Measurements from ENCODE around the gene PTCD2.
"Not testable (repeated sequence)": the region's sequence is repeated elsewhere in the genome, so short reads cannot be mapped to it uniquely, and the experiment has no call there.

The PTCD2 gene

DNA sequence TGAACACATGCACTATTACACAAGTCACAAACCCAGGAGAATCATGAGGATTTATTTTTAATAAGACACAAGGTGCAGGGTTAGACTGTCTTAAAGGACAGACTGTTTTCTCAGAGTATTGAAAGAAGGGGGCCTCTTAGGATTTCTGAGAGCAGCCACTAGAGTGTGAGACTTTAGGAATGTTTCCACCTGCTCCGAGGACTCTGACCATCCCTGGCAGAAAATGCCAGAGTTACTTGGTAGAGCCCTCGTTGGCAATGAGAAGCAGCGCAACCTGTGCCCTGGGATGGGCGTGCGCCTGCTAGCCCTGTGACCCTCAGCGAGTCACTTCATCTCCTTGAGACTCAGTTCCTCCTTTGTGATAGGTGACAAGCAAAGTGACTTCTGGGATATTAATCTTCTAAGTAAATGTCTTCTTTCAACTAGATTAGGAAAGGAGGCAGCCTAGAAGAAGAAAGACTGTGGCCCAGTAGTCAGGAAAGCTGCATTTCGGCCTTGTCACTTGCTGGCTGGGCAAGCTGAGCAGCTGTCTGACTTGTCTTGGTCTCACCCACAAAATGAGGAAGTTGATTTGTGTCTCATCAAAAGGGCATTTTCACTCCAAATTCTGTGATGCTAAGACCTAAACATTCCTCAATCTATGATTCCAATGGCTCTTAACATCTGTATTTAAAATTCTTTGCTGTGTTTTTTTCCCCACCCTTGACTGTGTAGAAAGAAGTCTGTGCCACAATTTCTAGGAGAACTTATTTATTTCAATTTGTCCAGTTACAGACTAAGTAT lies 60.5 kb downstream of the PTCD2 start:
- no peak for DNase-seq (ENCODE audit: low spot score)

DNA sequence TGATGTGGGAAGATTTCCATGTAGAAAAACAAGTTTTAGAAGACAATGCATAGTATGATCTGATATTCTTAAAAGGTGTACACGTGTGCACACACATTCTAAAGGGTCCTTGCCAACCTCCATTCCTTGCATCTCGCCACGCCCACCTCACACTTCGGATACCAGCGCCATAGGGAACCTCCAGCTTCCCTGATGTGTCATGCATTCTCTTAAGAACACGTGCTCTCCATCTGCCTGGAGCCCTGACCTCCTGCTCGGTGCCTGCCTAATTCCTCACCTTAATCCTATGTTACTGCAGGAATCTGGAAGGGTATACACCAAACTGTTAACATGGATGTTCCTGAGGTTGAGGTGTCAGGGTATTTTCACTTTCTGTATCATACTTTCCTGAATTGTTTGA lies 63.1 kb downstream of the PTCD2 start:
- DNase-seq (ENCODE audit: low spot score), result no peak

DNA sequence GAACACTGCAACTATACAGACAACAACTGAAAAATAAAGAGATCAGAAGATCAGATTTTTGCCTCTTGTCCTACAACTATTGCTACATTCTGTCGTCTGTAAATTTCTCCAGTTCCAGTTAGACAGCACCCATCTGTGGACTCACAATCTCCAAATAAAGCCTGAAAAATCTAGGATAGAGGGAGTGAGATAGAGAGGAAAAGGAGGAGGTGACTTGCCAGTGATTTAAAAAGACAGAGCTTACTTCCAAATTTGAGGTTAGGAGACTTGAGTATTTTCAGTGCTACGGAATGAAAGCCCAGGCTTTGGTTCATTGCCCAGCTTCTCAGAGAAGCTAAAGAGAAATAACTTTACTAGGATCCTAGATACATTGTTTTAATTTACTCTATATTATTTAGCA lies 63.6 kb downstream of the PTCD2 start:
- DNase-seq (ENCODE audit: low spot score), result no peak

DNA sequence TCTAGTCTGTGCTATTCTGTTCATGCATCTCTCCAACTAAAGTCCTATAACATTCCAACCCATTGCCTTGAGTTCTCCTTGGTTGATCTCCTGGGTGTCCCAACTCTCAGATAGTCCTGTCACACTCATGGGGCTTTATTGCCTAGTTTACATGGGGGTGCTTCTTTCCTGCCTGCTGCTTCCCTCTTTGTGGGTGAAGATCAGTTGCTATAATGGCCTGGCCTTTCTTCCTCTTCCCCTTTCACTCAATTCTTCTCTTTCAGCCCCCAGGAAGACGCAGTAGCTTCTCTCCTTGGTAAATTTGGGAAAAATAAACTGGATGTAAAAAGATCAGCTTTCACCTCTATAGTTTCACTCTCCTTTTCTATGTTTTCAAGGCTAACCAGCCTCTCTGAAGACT lies 66.5 kb downstream of the PTCD2 start:
- no peak for DNase-seq (ENCODE audit: low spot score)

DNA sequence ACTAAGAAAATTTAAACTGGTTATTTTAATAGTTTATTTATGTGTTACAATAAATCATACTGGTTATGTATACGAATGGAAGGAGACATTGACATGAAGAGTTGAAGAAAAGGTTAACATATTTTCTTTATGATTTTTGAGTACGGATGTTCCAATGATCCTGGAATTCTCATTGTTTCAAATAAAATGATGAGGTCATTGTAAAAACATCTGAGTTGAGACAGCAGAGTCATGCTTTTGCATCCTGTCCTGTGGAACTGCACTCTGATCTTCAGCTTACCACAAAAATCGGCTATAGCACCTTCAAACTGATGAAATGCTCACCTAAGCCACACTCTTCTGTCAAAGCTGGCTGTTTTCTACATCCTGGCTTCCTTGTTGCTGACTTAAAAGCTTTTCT lies 67.8 kb downstream of the PTCD2 start:
- no peak for DNase-seq (ENCODE audit: low spot score)

DNA sequence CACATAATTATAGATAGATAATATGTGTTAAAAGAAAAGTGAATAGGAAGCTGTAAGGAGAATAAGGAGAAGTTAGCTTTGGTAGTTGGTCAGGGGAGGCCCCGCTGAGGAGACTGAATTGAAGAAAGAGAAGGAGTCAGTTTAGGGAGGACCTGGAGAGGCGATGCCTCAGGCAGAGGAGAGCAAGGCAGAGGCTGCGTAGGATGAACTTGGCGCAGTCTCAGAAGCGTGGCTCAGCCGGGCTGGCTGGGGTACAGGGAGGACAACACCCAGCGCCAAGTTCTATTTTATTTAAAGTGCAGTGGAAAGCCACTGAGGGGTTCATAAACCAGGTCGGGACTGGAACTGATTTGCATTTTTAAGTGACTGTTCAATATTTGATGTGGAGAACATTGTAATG lies 68.5 kb downstream of the PTCD2 start:
- DNase-seq (ENCODE audit: low spot score), result no peak

DNA sequence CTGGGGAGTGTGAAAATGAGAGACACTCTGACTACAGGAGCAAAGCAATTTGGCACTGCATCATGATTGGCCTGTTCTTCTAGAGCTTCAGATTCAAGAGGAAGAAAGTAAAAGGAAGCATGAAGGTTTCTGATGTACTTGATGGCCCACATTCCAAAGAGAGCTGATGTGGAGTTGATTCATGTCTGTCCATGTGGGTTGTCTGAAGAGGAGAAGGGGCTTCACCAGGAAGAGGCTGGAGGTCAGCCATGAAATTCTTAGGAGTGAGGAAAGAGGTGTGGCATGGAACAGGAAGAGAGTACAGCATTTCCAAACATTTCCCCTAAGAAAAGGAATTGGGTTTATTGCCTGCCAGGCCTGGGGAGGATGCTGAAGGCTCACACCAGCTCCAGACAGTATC lies 70.7 kb downstream of the PTCD2 start:
- no peak for DNase-seq (ENCODE audit: low spot score)

DNA sequence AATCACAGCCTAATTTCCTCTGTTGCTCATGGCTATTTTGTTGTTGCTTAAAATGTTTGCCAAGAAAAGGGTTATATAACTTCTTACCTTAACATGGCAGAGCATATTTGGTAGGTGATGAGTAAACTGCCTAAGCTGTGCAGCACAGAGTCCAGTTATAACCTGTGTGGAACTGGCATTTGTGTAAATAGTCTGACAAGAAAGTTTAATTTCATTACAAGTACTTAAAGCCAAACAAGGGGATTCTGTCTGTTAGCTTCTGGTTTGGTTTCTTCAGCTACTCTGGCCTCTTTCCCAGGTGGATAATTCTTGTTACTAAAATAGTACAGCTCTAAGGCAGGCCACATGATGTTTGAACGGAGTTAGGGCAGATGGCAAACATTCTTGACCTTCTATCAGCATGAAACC lies 72.2 kb downstream of the PTCD2 start:
- DNase-seq (ENCODE audit: low spot score), result no peak

DNA sequence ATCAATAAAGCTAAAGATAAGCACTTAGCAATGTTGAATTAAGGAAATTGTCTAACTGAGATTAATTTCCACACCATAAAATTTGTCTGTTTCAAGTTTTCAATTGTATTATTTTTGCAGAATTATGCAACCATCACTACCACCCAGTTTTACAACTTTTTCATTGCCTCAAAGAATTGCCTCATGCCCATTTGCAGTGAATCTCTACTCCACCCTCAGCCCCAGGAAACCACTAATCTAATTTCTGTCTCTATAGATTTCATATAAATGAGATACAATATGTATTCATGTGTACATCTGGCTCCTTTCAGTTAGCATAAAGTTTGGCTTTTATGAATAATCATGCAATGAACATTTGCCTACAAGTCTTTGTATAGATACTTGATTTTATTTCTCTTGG lies 72.9 kb downstream of the PTCD2 start:
- DNase-seq (ENCODE audit: low spot score), result no peak

DNA sequence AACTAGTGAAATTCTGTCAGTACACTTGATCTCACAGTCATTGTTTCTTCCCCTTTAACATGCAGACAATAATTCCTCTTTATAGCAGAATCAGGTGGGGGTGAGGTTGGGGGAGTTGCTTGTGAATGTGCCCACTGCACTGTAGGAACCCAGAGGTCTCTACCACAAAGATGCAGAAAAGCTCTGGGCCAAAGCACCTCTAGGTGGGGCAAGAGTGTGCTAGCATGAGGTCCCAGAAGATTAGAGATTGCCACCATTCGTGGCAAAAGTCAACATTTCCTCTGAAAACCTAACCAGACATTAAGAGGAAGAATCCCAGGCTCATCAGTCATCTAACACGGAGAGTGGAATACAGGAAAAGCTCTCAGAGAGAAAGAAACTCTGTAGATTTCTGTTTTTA lies 74.5 kb downstream of the PTCD2 start:
- no peak for DNase-seq (ENCODE audit: low spot score)

DNA sequence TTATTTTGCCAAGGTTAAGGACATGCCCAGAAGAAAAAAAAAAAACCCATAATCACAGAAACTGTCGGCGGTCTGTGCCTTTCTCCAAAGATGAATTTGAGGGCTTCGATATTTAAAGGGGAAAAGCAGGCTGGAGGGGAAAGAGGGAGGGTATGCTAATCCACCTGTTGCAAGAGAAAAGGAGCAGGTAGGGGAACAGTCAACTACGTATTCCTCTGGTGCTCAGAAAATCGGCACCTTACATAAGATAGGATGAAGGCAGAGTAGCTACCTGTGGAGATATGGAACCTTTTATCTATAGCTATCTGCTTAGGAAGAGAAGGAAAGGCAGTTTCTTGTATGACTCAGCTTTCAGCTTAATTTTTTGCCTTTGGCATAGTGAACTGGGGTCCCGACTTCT lies 77.7 kb downstream of the PTCD2 start:
- no peak for DNase-seq (ENCODE audit: low spot score)

DNA sequence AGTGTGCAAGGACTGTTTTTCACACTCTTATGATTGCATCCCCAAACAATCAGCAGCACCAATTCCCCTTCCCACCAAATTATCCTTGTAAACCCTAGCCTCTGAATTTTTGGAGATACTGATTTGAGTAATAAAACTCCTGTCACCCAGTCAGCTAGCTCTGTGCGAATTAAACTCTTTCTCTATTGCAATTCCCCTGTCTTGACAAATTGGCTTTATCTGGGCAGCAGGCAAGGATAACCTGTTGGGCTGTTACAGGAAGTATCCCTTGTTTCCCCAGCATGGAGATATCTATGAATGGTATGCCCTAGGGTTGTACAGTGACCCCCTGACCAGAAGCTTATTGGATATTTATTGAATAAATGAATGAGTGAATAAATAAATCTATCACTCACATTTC lies 80.8 kb downstream of the PTCD2 start:
- no peak for DNase-seq (ENCODE audit: low spot score)

DNA sequence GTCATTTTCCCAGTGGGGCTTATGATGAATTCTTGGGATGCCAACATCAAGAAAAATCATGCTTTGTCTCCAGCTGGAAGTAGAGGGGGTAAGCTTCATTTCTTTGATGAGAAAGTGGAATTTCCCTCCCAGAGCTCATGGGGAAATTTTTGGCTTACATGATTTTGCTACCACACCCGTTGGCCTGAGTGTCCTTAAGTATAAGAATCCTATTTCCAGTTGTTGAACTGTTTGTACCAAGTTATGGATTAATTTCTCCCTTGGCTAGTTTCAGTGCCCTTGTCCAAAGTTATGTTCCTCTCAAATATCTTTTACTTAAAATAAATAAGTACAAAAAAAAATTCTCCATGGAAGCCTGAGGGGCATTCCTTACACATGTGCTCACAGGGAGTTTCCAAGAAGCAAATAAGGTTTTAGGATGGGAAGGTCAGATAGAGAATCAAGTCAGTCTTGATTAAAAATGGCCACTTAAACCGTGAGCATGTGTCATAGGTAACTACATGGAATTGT lies 82.3 kb downstream of the PTCD2 start:
- DNase-seq (ENCODE audit: low spot score), result no peak

DNA sequence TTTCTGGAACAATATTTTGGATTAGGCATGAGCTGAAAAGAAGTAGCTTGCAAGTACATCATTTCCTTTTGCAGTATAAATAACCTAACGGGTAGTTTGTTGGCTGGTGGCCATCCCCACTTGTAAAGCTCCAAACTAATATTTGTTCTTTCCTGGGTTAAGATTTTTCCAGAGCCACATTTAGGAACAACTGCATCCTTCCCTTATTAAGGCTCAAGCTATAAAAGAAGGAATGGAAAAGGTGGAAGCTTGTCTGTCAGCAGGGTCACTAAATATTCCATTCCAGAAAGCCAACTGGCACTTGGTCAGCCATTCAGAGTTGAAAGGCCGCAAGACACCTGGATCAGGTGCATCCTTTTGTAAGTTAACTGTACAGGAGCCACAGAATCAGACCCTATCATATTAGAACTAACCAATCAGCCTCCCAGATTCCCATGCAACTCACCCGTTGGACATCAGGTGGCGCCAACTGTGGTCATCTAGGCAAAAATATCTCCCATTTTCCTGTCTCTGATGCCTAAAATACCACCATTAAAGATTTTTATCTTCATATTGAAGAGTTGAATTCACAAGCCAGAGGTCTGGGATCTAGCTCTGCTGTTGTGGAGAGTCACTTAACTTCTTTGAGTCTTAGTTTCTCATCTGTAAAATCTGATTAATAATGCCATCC lies 82.9 kb downstream of the PTCD2 start:
- DNase-seq (ENCODE audit: low spot score), result peak; percentile 20

DNA sequence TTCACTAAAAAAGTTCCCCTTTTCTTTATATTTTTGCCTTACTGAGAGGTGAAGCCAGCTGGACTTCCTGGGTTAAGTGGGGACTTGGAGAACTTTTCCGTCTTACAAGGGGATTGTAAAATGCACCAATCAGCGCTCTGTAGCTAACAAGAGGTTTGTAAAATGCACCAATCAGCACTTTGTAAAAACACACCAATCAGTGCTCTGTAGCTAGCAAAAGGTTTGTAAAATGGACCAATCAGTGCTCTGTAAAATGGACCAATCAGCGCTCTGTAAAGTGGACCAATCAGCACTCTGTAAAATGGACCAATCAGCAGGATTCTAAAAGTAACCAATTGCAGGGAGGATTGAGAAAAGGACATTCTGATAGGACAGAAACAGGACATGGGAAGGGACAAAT lies 84.6 kb downstream of the PTCD2 start:
- DNase-seq (ENCODE audit: low spot score), result not testable (repeated sequence)

DNA sequence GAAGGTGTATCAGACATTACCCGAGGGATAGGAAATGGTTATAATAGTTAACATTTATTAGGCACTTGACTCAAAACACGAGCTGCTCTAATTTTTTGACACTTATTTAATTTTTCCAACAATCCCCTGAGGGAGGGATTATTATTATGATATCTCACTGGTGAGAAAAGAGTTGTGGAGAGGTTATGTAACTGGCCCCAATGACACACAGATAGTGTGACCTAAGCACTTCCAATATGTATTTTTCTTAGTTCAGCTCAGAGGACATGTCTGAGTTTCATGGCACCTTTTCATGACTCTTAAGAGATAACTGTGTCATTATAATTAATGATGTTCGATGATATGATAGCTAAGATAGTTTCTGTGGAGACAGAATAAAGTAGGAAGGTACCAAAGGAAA lies 86.9 kb downstream of the PTCD2 start:
- DNase-seq (ENCODE audit: low spot score), result no peak

DNA sequence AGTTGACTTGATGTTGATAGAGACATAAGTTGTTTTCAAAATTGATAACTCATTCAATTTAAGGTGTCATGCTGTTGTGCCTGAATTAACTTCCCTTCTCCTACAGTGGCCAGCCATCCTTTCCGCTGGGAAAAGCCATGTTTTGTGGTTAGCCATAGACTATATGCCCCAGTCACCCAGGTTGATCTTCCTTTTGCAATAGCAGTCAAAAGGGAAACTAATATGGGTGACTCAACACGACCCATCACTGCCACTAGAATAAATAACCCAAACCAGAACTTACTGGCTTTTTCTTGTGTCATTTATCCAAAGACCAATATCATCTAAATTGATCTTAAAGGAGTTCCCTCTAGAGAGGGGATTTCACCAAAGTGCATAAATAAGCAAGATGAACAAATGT lies 87.4 kb downstream of the PTCD2 start:
- DNase-seq (ENCODE audit: low spot score), result no peak

DNA sequence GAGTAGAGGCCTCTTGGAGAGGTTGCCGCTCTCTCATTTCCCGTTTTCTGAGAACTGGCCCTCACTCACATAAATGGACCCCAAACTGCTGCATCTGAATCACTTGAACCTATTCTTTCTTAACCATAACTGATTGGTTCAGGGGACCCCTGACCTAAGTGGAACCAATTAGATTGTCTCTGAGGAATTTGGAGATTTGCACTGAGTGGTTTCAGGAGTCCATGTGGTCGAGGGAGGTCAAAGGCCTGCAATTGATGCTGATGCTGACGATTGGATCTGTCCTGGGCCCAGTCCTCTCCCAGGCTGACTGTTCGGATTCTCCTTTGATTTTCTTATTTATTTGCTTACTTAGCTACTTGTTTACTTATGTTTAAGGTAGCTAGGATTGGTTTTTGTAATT lies 88.0 kb downstream of the PTCD2 start:
- DNase-seq (ENCODE audit: low spot score), result no peak

DNA sequence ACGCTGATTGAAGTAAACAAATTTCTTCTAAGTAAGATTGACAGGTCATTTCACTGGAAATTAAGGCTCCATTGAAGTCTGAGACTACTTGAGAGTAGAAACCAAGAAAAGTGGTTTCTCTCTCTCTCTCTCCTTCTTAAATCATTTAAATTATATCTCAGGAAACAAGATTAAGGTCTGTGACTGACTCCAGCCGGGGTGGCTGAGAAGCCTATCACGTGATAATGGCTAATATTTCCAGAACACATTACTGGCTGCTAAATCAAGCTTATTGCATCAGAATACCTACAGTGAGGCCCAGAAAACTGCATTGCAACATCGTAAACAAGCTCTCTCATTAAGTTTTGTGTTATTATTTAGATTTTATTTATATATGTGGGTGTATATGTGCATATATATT lies 88.4 kb downstream of the PTCD2 start:
- DNase-seq (ENCODE audit: low spot score), result no peak

DNA sequence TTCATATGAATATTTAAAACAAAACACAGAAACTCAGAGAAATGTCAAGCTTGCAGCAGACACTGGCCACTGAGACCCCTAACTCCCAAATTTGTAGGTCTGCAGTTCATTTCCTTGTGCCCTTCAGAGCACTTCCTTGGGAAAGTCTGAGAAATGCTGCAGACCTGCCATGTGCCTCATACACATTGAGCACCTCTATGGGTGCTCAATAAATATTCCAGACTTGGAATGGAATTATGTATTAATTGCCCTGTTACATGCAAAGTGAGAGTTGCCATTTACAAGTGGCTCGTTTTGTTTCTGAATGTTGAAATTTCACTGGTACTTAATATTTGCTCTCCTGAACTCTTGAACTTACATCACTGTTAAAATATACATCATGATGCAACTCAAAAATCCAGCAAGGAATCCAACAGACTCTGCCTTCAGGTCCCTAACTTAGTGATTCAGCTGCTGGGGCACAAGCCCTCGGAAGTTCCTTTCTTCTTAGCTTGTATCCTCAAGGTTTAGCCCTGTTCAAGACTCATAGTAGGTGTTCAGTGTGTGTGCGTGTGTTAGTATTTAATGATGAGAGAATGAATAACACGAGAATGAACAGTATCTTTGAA lies 90.6 kb downstream of the PTCD2 start:
- no peak for DNase-seq (ENCODE audit: low spot score)

DNA sequence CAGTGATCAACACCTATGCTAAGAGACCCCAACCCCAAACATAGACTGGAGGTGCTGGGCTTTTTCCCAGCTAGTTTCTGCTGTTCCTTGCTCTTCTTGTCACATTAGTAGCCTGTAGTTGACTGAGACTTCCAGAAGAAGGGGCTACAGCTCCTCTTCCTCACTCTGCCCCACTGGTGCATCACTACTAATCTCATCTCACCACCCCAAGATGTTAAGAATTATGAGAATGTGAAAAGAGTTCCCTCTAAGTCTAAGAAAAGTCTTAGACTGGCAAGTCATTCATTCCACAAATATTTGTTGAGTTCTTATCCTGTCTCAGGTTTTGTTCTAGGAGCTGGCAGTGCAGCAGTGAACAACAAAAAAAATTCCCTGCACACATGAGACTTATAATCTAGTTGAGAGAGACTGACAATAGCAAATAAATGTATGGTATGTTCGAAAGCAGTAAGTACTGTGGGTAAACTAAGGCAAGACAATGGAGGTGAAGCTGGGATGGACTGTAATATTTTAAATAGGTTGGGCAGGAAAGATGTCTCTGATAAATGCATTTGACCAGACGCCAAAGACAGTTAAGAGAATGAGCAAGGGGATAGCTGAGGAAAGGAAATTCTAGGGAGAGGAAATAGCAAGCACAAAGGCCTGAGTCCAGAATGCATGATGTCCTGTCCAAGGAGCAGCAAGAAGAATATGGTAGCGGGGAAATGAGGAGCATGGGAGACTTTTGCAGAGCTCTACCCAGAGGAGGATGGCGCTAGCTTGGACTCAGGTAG lies 92.3 kb downstream of the PTCD2 start:
- no peak for DNase-seq (ENCODE audit: low spot score)

DNA sequence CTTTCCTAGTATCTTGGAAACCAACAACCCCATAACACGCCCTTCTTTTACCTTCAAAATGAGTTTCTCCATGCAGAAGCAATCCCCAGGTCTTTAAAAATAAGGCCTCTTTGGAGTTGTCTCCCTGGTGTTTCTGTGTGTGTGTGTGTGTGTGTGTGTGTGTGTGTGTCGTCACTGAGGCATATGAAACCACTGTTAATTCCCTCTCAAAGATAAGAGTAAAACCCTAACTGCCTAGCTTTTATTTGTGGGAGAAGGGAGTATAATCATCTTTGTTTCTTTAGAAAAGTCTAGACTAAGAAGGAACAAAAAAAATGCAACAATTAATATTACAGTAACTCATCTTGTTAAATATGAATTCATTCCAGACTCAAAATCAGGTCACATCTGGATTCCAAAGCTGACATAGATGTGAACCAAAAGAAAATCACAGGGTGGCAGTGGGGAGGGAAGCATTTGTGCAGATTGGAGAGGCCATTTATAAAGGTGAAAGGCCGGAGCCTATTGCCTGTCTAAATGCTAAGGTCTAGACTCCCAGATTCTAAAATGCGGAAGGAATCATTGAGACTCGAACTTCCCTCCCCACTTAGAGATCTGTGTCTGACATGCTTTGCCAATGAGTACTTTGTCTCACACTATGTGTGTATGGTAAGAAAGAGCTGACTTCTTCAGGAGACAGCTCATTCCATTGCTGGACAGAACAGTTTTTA lies 95.6 kb downstream of the PTCD2 start:
- no peak for DNase-seq (ENCODE audit: low spot score)
